K562 treated with DMSO at 1 percent for 24 hours (cell line): Measurements from ENCODE around the gene ZNF146. TPM values are rescaled to one million over a fixed set of nuclear protein-coding genes. Genes with fewer than 3 reads are reported as not detected.

Experiments used
- total RNA-seq: library from RNA; unstranded; fragments of 300-600 nt; gene quantifications from 2 replicates; pipeline ENCODE4 v1.2.3, GENCODE V29; 2022; ENCODE audit warnings: low read depth; ENCODE audit not compliant: insufficient read depth

ZNF146 gene
- total RNA-seq, result 26.4 and 32.6 TPM in 2 replicates

DNA sequence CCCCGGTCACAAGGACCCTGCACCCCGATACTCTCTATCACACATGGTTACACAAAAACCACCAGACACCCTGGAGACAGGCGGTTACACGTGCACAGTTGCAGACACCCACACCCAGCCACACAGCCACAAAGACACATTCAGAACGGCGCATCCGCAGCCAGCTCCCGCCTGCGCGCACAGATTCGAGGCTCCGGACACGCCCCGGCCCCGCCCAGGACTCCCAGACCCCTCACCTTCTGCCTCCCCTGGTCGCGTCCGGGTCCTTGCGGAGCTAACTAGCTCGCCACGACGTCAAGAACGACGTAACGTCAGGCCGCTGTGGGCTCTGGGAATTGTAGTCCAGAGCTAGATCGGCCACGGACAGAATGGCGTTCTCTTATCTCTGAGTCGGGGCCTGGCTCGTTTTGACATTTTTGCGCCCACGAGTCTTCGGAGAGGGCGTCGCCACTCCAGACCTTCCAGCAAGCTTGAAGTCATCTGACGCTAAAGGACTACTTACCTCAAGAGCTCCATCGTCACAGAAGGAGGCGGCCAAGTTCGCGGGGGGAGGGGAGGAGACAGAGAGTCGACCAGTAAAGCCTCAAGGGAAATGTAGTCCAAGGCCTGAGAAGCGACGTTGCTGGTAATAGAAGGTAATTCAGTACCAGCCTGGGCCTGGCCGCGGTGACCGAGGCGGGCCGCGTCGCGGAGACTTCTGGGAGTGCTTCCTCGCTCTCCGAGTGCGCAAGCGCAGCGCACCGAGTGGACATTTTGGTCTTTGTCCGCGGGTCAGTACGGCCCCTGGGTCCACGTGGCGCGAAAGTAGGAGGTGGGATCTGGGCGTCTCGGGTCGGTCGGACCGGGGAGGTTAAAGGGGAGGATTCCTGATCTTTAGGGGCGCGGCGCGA lies at the start of gene ZNF146, which contains the start of gene ZNF565:
Gene ZNF146 (plus strand): TSS at position 721 of the 890 bp plus-strand sequence. CDS start 21,335 bp downstream, outside the sequence.
Gene ZNF565 (minus strand): TSS at position 280 of the 890 bp plus-strand sequence. CDS start 12,680 bp downstream, outside the sequence.

Other genes starting within 250 kb of the ZNF146 start
- 65.0 and 68.6 TPM in 2 replicates for gene SDHAF1, start 219.9 kb upstream of the ZNF146 start, total RNA-seq
- 0.51 TPM in 1 of 2 replicates, not detected in the other for gene SYNE4, start 206.3 kb upstream of the ZNF146 start, total RNA-seq
- gene ALKBH6, start 200.9 kb upstream of the ZNF146 start, total RNA-seq, result 49.2 and 50.7 TPM in 2 replicates
- gene CLIP3, start 182.2 kb upstream of the ZNF146 start, total RNA-seq, result 1.1 and 7.2 TPM in 2 replicates
- gene THAP8, start 160.8 kb upstream of the ZNF146 start, total RNA-seq, result 8.1 and 8.7 TPM in 2 replicates
- gene WDR62, start 160.2 kb upstream of the ZNF146 start, total RNA-seq, result 40.2 and 43.2 TPM in 2 replicates
- gene OVOL3, start 104.0 kb upstream of the ZNF146 start, total RNA-seq, result 0.70 TPM in 1 of 2 replicates, not detected in the other
- gene POLR2I, start 100.2 kb upstream of the ZNF146 start, total RNA-seq, result 89.6 and 182 TPM in 2 replicates
- gene TBCB, start 99.6 kb upstream of the ZNF146 start, total RNA-seq, result 112 and 130 TPM in 2 replicates
- gene CAPNS1, start 75.0 kb upstream of the ZNF146 start, total RNA-seq, result 307 and 326 TPM in 2 replicates
- not detected in 2 replicates for gene COX7A1, start 62.7 kb upstream of the ZNF146 start, total RNA-seq
- gene ZNF565, start 441 bp upstream of the ZNF146 start, total RNA-seq, result 0.51 and 1.1 TPM in 2 replicates
- 0.13 and 0.38 TPM in 2 replicates for gene ZFP14, start 164.1 kb downstream of the ZNF146 start, total RNA-seq
- gene ZFP82, start 203.5 kb downstream of the ZNF146 start, total RNA-seq, result 1.0 and 1.3 TPM in 2 replicates